Testis (tissue), 3 donors: ENCODE data around the gene CHCHD3. TPM values are rescaled to one million over a fixed set of nuclear protein-coding genes. Genes with fewer than 3 reads are reported as not detected.

ENCODE experiments used
- DNase-seq: peaks from one replicate; pipeline ENCODE4 v3.0.0-alpha.2; 2019
- H3K27ac ChIP-seq, 2 donors: fragments of 200-600 bp; sonication (generic); one replicate each; pipeline ENCODE4 v1.5.1; 2019
- H3K27me3 ChIP-seq: fragments of 200-600 bp; sonication (generic); one replicate; pipeline ENCODE4 v1.5.1; 2019
- H3K36me3 ChIP-seq: fragments of 200-600 bp; sonication (generic); one replicate; pipeline ENCODE4 v1.5.1; 2017; ENCODE audit warnings: low read depth; ENCODE audit errors: missing control alignments
- H3K4me1 ChIP-seq: fragments of 200-600 bp; sonication (generic); one replicate; pipeline ENCODE4 v1.5.1; 2019
- H3K4me3 ChIP-seq, 2 donors: fragments of 200-600 bp; sonication (generic); one replicate each; pipeline ENCODE4 v1.5.1; 2017 to 2019
- H3K9me3 ChIP-seq: fragments of 200-600 bp; sonication (generic); one replicate; pipeline ENCODE4 v1.5.1; 2017
- POLR2A ChIP-seq: fragments of 450-650 bp; IDR thresholded peaks from one replicate; pipeline ENCODE4 v1.6.1; 2017; ENCODE audit warnings: antibody characterized with exemption, mild to moderate bottlenecking, moderate library complexity
- WGBS, 2 donors: methylation state at CpG; one replicate each; pipeline ENCODE4 v1.1.5; 2018; 5-methylcytosine and 5-hydroxymethylcytosine counted together
- intact Hi-C: fragments of 100-400 bp; cut with DNase I; formaldehyde crosslinking; loops from one replicate; pipeline ENCODE4 v1.15.1; 2023; ENCODE audit warnings: low total_unique reads
- polyA plus RNA-seq: library from polyadenylated mRNA; stranded (reverse); fragments of 350-450 nt; fragmentation: Illumina TruSeq; extraction: RNeasy Lipid Tissue Mini Kit (QIAGEN cat#74804); gene quantifications from one replicate; pipeline ENCODE4 v1.2.3, GENCODE V29; 2014; ENCODE audit warnings: low read depth, low replicate concordance; ENCODE audit not compliant: insufficient read depth
- total RNA-seq, 2 donors: library from RNA; depleted of rRNA; stranded (reverse); fragments of >200 nt; gene quantifications; one replicate each; pipeline ENCODE4 v1.2.3, GENCODE V29; 2016
- TF ChIP-seq, protein P1 (sequence below), 3 experiments: fragments of 450-650 bp in 2 of 3; fragments of 200-600 bp in 1 of 3; sonication (generic) in 1 of 3; IDR thresholded peaks; one replicate each; pipeline ENCODE4 v1.5.1; 2016 to 2019; ENCODE audit warnings: antibody characterized with exemption in 3 of 3, mild to moderate bottlenecking in 2 of 3, moderate library complexity in 1 of 3

The CHCHD3 gene
- total and polyA plus RNA-seq, 3 donors from 2014 or later, result 44.0 to 53.0 (median 47.9) TPM

DNA sequence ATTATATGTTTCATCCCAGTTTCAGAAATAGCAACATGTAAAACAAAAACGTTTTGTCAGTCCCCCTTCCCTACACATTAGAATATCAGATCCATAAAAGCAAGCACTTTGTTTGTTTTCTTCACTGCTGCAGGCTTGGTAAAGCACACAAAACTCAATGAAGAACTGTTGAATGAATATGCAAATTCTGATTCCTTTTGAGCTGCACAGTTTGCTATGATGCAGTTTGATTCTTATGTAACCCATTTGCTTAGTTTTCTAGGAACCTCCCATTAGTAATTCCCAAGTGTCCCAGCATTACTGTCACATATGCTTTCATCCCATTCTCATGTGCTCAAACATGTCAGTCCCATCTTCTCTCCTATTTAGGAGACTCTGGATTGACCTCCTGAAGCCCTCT, 26.1 kb upstream of the CHCHD3 start:
- Histone ChIP-seq H3K27ac (no peak overlapping the region), H3K4me1 (no peaks in the 10 kb centered on the region), H3K27me3 (no peaks in the 10 kb centered on the region), H3K4me3 (no peak overlapping the region), H3K9me3 (no peaks in the 10 kb centered on the region), H3K36me3 (no peaks in the 10 kb centered on the region)
- TF ChIP-seq POLR2A, result no peak
- TF ChIP-seq, protein P1, sequence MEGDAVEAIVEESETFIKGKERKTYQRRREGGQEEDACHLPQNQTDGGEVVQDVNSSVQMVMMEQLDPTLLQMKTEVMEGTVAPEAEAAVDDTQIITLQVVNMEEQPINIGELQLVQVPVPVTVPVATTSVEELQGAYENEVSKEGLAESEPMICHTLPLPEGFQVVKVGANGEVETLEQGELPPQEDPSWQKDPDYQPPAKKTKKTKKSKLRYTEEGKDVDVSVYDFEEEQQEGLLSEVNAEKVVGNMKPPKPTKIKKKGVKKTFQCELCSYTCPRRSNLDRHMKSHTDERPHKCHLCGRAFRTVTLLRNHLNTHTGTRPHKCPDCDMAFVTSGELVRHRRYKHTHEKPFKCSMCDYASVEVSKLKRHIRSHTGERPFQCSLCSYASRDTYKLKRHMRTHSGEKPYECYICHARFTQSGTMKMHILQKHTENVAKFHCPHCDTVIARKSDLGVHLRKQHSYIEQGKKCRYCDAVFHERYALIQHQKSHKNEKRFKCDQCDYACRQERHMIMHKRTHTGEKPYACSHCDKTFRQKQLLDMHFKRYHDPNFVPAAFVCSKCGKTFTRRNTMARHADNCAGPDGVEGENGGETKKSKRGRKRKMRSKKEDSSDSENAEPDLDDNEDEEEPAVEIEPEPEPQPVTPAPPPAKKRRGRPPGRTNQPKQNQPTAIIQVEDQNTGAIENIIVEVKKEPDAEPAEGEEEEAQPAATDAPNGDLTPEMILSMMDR (IDR thresholded peaks at IDR 0.05), result no peak
- 27 to 32% methylated on average over 1 of the region's 1 CpG for WGBS, 2 donors
- intact Hi-C loops, result no loop called here
- DNase-seq, result no peak

DNA sequence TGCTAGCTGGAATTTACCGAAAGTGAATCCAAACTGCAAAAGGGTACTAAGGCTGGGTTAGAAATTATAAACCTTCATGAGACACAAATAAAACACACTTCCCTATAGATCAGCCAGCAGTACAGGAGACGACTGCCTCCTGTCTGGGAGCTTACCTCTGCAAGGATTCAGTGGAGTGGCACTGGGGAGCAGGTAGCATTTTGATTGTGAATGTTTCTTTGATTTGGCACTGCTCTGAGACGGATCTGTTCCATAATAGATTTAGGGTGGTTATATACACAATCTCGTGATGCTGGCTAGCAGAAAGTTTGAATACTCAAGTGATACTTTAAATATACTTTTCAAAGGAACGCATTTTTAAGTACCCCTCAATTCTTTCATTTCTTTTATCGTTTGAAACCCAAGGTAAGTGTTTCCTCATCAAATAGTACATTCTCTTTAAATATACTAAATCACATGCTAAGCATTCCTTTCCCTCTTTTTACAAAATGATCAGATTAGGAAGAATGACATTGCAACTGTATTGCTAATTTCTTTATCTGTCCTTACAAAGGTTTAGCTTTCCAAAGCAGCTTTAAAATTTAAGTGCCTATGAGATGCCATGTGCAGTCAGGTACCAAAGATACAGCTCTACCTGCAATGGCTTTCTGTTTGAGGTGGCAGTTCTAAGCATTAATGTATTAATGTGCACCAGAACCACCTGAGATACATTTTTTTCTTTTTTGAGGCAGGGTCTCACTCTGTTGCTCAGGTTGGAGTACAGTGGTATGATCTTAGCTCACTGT, 20.6 kb upstream of the CHCHD3 start:
- intact Hi-C loops, result no loop called here
- Histone ChIP-seq H3K4me1 (no peaks in the 10 kb centered on the region), H3K27ac (no peak overlapping the region), H3K9me3 (no peaks in the 10 kb centered on the region), H3K36me3 (no peaks in the 10 kb centered on the region), H3K27me3 (no peaks in the 10 kb centered on the region), H3K4me3 (no peak overlapping the region)
- no peak for DNase-seq
- no peak for TF ChIP-seq POLR2A
- TF ChIP-seq, protein P1 (IDR thresholded peaks at IDR 0.05), result no peak
- 78 to 86% methylated on average over 6 of the region's 6 CpGs for WGBS, 2 donors

DNA sequence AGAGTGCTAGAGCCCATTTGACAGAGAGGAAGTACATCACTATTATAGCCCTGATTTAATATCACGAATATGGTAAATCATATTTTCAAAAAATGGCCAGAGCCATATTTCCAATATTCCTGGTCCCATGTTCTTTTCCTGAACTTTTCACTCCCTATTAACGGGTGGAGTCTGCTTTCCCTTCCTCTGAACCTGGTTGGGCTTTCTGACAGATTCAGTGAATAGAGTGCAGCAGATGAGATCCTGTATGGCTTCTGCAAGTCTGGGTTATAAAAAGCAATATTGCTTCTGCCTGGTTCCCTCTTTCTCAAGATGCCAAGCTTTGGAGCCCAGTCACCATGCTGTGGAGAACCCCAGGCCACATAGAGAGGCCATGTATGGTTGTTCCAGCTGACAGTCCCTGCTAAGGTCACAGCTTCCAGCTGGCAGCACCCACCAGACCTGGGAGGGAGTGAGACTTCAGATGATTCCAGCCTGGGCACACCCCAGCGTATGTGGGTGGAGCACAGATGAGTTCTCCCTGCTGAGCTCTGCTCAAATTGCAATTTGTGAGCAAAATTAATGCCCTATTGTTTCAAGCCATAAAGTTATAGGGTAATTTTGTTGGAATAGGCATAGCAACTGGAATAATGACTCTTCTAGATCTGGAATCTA, 17.9 kb upstream of the CHCHD3 start:
- Histone ChIP-seq H3K36me3 (no peaks in the 10 kb centered on the region), H3K4me1 (no peaks in the 10 kb centered on the region), H3K9me3 (no peaks in the 10 kb centered on the region), H3K27me3 (no peaks in the 10 kb centered on the region), H3K27ac (no peak overlapping the region), H3K4me3 (no peak overlapping the region)
- WGBS, 2 donors, result 71 to 81% methylated on average over 3 of the region's 3 CpGs
- intact Hi-C loops, result no loop called here
- TF ChIP-seq, protein P1 (IDR thresholded peaks at IDR 0.05), result no peak
- no peak for TF ChIP-seq POLR2A
- DNase-seq, result no peak

DNA sequence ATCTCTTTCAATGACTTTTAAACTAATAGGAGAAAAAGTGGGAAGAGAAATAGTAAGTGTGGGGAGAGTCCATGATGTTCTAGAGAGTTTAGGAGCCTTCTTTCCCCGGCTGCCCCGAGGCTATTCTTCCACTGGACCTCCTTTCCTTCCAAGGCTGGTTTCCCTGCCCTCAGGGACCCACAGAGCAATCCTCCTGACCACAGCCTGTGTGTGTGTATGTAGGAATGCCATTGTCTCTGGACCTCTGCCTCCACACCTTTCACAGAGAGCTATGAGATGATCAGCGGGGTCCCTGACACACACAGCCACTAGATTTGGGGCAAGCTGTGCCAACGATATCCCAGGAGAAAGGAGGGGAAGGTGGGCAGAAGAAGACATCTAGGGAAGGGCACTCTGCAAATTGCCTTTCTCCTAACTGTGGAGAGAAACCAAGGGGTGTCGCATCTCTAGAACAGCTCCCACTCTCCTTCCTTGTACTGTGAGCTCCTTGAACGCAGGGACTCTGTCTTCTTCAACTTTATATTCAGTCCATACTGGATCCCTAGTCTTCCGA, 13.3 kb upstream of the CHCHD3 start:
- Histone ChIP-seq H3K4me1 (no peaks in the 10 kb centered on the region), H3K27ac (no peak overlapping the region), H3K36me3 (no peaks in the 10 kb centered on the region), H3K9me3 (no peaks in the 10 kb centered on the region), H3K27me3 (no peaks in the 10 kb centered on the region), H3K4me3 (no peak overlapping the region)
- WGBS, 2 donors, result 81 to 90% methylated on average over 7 of the region's 7 CpGs
- TF ChIP-seq, protein P1 (IDR thresholded peaks at IDR 0.05), result no peak
- no peak for TF ChIP-seq POLR2A
- intact Hi-C loops, result no loop called here
- DNase-seq, result no peak
